GM18520 (cell line): ENCODE data around the gene NOP9.
"Not testable (repeated sequence)": the region's sequence is repeated elsewhere in the genome, so short reads cannot be mapped to it uniquely, and the experiment has no call there.

Experiments
- ATAC-seq: cut with Tn5 transposase; IDR thresholded peaks from one replicate; pipeline ENCODE4 v1.9.1; 2021; ENCODE audit not compliant: unreplicated experiment

Gene NOP9

GRCh38 chr14:24343795-24344660 lies 44.4 kb downstream of the NOP9 start:
- no peak for ATAC-seq

DNA sequence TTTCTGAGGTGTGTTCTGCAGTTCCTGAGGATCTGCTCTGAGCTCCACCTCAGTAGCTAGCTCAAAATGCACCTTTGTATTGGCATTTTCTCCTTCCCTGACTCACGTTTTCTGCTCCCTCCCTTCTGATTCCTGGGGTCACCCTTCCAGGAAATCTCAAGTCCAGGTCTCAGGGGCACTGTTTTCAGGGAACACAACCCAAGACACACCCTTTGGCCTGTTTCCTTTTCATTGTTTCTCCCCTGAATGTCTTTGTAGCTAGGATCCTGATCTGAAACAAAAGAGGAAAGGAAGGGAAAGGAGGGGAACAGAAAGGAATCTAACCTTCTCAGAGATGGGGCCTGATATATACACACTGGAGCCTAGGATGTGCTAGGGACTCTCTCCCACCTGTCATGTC lies 47.5 kb downstream of the NOP9 start:
- ATAC-seq: no peak

- no peak for ATAC-seq
Observed at GRCh38 chr14:24348186-24348585, 48.5 kb downstream of the NOP9 start.

DNA sequence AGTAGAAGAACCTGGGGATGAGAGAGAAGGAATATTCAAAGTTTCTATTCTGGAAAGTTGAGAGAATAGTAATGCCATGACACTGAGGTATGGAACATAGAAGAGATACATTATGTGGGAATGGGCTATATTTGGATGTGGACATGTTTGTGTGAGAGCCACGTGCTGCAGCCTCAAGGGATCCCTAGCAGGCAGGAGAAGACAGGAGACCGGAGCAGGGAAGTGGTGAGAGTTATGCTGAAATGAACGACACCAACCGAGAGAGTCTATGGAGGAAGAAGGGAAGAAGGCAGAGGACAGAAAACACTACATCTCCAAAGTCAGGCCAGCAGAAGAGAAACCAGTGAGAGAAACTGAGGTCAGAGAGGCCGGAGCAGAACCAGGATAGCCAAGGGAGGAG lies 50.1 kb downstream of the NOP9 start:
- no peak for ATAC-seq

- no peak for ATAC-seq
Observed at GRCh38 chr14:24351517-24351916, 51.9 kb downstream of the NOP9 start.

DNA sequence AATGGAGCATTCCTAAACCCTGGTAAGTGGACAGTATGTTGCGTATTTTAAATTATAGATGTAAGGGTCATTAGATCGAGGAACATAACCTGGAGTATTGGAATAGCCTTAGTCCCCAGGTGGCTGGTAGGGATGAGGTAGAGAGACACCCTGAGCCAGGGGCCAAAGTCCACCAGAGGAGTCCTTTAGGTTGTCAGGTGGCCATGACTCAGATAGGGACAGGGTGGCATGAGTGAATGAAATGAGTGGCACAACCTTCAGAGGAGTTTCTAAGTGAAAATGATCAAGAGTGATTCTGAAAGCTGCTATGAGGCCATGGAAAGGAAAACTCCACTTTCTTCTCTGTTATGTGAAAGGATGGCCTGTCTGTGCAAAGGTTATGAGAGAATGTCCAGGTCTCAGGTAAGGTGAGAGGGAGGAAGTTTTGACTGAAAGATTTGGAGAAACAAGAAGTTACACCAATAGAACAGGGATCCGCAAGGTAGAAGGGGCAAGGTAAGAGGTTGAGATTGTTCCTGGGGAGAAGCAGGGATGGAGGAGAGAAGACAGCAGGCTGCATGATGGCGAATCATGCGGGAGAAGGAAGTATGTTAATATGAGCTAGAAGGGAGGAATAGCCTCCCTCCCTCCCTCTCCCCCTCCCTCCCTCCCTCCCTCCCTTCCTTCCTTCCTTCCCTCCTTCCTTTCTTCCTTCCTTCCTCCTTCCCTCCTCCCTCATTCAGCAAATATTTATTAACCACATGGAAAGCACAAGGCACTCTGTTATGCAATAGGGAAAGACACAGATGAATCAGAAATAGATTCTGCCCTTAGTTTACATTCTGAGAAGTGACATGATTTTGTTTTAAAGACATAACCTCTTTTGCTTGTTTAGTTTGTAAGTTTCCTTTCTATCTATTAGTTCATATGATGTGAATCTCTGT lies 54.2 kb downstream of the NOP9 start:
- ATAC-seq: no peak

GRCh38 chr14:24354482-24354825 lies 54.8 kb downstream of the NOP9 start:
- not testable (repeated sequence) for ATAC-seq

GRCh38 chr14:24355009-24355408 lies 55.4 kb downstream of the NOP9 start:
- no peak for ATAC-seq

GRCh38 chr14:24356208-24356607 lies 56.6 kb downstream of the NOP9 start:
- ATAC-seq: no peak
